ENCODE results near the gene DYNLRB1.

DYNLRB1 gene

DNA sequence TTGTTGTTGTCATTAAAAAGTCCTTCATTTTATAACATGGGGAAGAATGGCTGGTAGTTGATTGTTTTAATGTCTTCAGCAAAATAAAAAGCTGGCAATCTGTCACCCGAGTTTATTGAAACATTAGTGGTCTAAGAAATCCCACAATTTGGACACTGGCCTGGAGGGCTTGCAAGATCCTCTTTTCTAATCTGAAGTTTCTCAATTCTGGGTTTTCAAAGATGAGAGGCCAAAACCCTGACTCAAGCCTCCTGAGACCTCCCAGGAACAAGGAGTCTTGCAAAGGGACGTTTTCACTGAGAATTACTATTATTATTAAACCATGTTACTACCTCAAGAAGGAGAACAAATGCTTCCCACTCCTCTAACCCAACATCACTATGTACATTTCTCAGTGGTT lies 61.8 kb downstream of the DYNLRB1 start:
- Histone ChIP-seq H3K36me3 (ENCODE audit: control insufficient read depth, insufficient read depth, low read length) (0 out of 2 replicates have a peak, but pooled peaks cover 1% of the 10 kb centered on the region), H3K4me1 (ENCODE audit: control insufficient read depth, insufficient read depth, low read length) (no peaks in the 10 kb centered on the region), H3K27ac (ENCODE audit: low read length) (no peak overlapping the region), H3K9me3 (ENCODE audit: control insufficient read depth, insufficient read depth, low read length) (no peaks in the 10 kb centered on the region), H3K27me3 (ENCODE audit: control insufficient read depth, insufficient read depth, low read length) (no peaks in the 10 kb centered on the region), H3K4me3 (ENCODE audit: low read length) (no peak overlapping the region)
- DNase-seq (ENCODE audit: low read depth, low spot score) = no peak
- no CpG with 5 or more reads among the region's 2 CpGs for WGBS (ENCODE audit: insufficient coverage, insufficient read length)

DNA sequence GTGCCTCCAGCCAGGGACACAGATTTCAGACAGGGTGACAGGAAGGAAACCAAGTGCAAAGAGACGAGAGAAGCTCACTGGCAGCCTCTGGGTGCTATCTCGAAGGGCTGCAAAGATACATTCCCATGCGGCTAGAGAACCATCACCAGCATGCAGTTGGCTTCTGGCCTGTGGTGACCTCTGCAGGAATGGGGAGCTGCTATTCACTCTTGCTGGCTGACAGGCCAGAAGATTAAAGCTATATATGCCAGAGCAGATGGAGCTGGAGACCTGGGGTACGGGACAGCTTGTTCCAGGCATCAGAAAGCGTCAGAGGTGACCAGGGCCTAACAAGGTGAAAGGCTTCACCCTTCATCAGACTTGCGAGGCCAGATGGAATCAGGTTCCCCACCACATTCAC lies 62.3 kb downstream of the DYNLRB1 start:
- Histone ChIP-seq H3K4me3 (ENCODE audit: low read length) (no peak overlapping the region), H3K27me3 (ENCODE audit: control insufficient read depth, insufficient read depth, low read length) (no peaks in the 10 kb centered on the region), H3K27ac (ENCODE audit: low read length) (no peak overlapping the region), H3K36me3 (ENCODE audit: control insufficient read depth, insufficient read depth, low read length) (0 out of 2 replicates have a peak, but pooled peaks cover 2% of the 10 kb centered on the region), H3K9me3 (ENCODE audit: control insufficient read depth, insufficient read depth, low read length) (no peaks in the 10 kb centered on the region), H3K4me1 (ENCODE audit: control insufficient read depth, insufficient read depth, low read length) (no peaks in the 10 kb centered on the region)
- WGBS (ENCODE audit: insufficient coverage, insufficient read length) = no CpG with 5 or more reads among the region's 6 CpGs
- DNase-seq (ENCODE audit: low read depth, low spot score) = no peak

- H3K4me1 ChIP-seq (ENCODE audit: control insufficient read depth, insufficient read depth, low read length) = no peaks in the 10 kb centered on the region
- no CpG with 5 or more reads among the region's 11 CpGs for WGBS (ENCODE audit: insufficient coverage, insufficient read length)
- no peaks in the 10 kb centered on the region for H3K27me3 ChIP-seq (ENCODE audit: control insufficient read depth, insufficient read depth, low read length)
- H3K27ac ChIP-seq (ENCODE audit: low read length) = no peak overlapping the region
- no peak for DNase-seq (ENCODE audit: low read depth, low spot score)
- H3K4me3 ChIP-seq (ENCODE audit: low read length) = no peak overlapping the region
- H3K36me3 ChIP-seq (ENCODE audit: control insufficient read depth, insufficient read depth, low read length) = 0 out of 2 replicates have a peak, but pooled peaks cover 2% of the 10 kb centered on the region
- H3K9me3 ChIP-seq (ENCODE audit: control insufficient read depth, insufficient read depth, low read length) = no peaks in the 10 kb centered on the region
These were observed 63.2 kb downstream of the DYNLRB1 start for GRCh38 chr20:34579191-34579978.

- H3K27ac ChIP-seq (ENCODE audit: low read length) = no peak overlapping the region
- no peaks in the 10 kb centered on the region for H3K4me1 ChIP-seq (ENCODE audit: control insufficient read depth, insufficient read depth, low read length)
These were observed 64.0 kb downstream of the DYNLRB1 start for GRCh38 chr20:34579979-34580940.

GRCh38 chr20:34581341-34582184 lies 65.3 kb downstream of the DYNLRB1 start:
- Histone ChIP-seq H3K4me3 (ENCODE audit: low read length) (no peak overlapping the region), H3K27ac (ENCODE audit: low read length) (no peak overlapping the region), H3K36me3 (ENCODE audit: control insufficient read depth, insufficient read depth, low read length) (0 out of 2 replicates have a peak, but pooled peaks cover 2% of the 10 kb centered on the region), H3K9me3 (ENCODE audit: control insufficient read depth, insufficient read depth, low read length) (no peaks in the 10 kb centered on the region), H3K4me1 (ENCODE audit: control insufficient read depth, insufficient read depth, low read length) (no peaks in the 10 kb centered on the region), H3K27me3 (ENCODE audit: control insufficient read depth, insufficient read depth, low read length) (0 out of 2 replicates have a peak, but pooled peaks cover 1% of the 10 kb centered on the region)
- no peak for DNase-seq (ENCODE audit: low read depth, low spot score)
- WGBS (ENCODE audit: insufficient coverage, insufficient read length) = no CpG with 5 or more reads among the region's 11 CpGs

More at GRCh38 chr20:34579979-34580940, 64.0 kb downstream of the DYNLRB1 start:
- no peak for DNase-seq (ENCODE audit: low read depth, low spot score)
- Histone ChIP-seq H3K36me3 (ENCODE audit: control insufficient read depth, insufficient read depth, low read length) (0 out of 2 replicates have a peak, but pooled peaks cover 2% of the 10 kb centered on the region), H3K4me3 (ENCODE audit: low read length) (no peak overlapping the region), H3K9me3 (ENCODE audit: control insufficient read depth, insufficient read depth, low read length) (no peaks in the 10 kb centered on the region), H3K27me3 (ENCODE audit: control insufficient read depth, insufficient read depth, low read length) (no peaks in the 10 kb centered on the region)
- WGBS (ENCODE audit: insufficient coverage, insufficient read length) = no CpG with 5 or more reads among the region's 7 CpGs

- no peak overlapping the region for H3K27ac ChIP-seq (ENCODE audit: low read length)
These were observed 66.0 kb downstream of the DYNLRB1 start for GRCh38 chr20:34582221-34582620.

GRCh38 chr20:34582911-34583310 lies 66.7 kb downstream of the DYNLRB1 start:
- Histone ChIP-seq H3K27ac (ENCODE audit: low read length) (no peak overlapping the region), H3K4me1 (ENCODE audit: control insufficient read depth, insufficient read depth, low read length) (no peaks in the 10 kb centered on the region), H3K9me3 (ENCODE audit: control insufficient read depth, insufficient read depth, low read length) (no peaks in the 10 kb centered on the region), H3K36me3 (ENCODE audit: control insufficient read depth, insufficient read depth, low read length) (0 out of 2 replicates have a peak, but pooled peaks cover 2% of the 10 kb centered on the region), H3K4me3 (ENCODE audit: low read length) (no peak overlapping the region; the same call in 1 of the 2 replicates), H3K27me3 (ENCODE audit: control insufficient read depth, insufficient read depth, low read length) (0 out of 2 replicates have a peak, but pooled peaks cover 1% of the 10 kb centered on the region)
- no CpG with 5 or more reads among the region's 4 CpGs for WGBS (ENCODE audit: insufficient coverage, insufficient read length)
- DNase-seq (ENCODE audit: low read depth, low spot score) = no peak

More at GRCh38 chr20:34582221-34582620, 66.0 kb downstream of the DYNLRB1 start:
- Histone ChIP-seq H3K4me1 (ENCODE audit: control insufficient read depth, insufficient read depth, low read length) (no peaks in the 10 kb centered on the region), H3K36me3 (ENCODE audit: control insufficient read depth, insufficient read depth, low read length) (0 out of 2 replicates have a peak, but pooled peaks cover 2% of the 10 kb centered on the region), H3K27me3 (ENCODE audit: control insufficient read depth, insufficient read depth, low read length) (0 out of 2 replicates have a peak, but pooled peaks cover 1% of the 10 kb centered on the region), H3K4me3 (ENCODE audit: low read length) (no peak overlapping the region), H3K9me3 (ENCODE audit: control insufficient read depth, insufficient read depth, low read length) (no peaks in the 10 kb centered on the region)
- WGBS (ENCODE audit: insufficient coverage, insufficient read length) = no CpG with 5 or more reads among the region's 4 CpGs
- no peak for DNase-seq (ENCODE audit: low read depth, low spot score)

DNA sequence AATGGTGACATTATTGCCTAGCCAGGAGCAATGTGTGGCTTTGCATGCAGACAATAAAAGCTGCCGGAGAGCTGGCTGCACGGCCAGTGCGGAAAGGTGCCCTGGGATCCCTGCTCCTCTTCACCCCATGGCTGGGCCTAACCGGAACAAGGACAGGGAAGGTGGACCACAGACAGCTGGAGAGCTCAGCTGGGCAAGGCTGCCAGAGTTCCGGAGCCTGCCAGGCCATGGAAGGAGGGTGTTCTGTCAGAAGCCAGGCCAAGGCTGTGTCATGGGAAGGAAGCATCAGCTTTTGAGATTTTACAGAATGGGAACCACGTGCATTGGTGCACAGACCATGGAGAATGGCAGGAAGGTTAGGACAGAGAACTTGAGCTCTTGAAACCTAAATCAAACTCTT lies 67.3 kb downstream of the DYNLRB1 start:
- DNase-seq (ENCODE audit: low read depth, low spot score) = no peak
- 0 out of 2 replicates have a peak, but pooled peaks cover 2% of the 10 kb centered on the region for H3K36me3 ChIP-seq (ENCODE audit: control insufficient read depth, insufficient read depth, low read length)
- H3K27ac ChIP-seq (ENCODE audit: low read length) = no peak overlapping the region
- H3K27me3 ChIP-seq (ENCODE audit: control insufficient read depth, insufficient read depth, low read length) = 0 out of 2 replicates have a peak, but pooled peaks cover 1% of the 10 kb centered on the region
- no peaks in the 10 kb centered on the region for H3K4me1 ChIP-seq (ENCODE audit: control insufficient read depth, insufficient read depth, low read length)
- no peak overlapping the region for H3K4me3 ChIP-seq (ENCODE audit: low read length)
- WGBS (ENCODE audit: insufficient coverage, insufficient read length) = no CpG with 5 or more reads among the region's 6 CpGs
- no peaks in the 10 kb centered on the region for H3K9me3 ChIP-seq (ENCODE audit: control insufficient read depth, insufficient read depth, low read length)

DNA sequence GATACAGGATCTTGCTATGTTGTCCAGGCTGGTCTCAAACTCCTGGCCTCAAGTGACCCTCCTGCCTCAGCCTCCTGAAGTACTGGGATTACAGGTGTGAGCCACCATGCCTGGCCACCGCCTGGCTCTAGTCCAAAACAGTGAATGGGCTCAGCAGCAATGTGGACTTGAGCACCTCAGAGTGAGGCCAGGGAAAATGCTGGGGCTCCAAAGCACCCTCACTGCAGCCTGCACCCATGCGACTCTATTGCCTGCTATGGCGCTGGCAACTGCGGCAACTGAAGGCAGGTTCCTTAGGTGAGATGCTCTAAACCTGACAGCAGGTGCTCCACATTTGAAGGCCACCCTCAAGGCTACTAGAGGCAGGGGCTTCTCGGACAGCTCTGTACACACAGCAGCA lies 68.8 kb downstream of the DYNLRB1 start:
- Histone ChIP-seq H3K27me3 (ENCODE audit: control insufficient read depth, insufficient read depth, low read length) (0 out of 2 replicates have a peak, but pooled peaks cover 1% of the 10 kb centered on the region), H3K36me3 (ENCODE audit: control insufficient read depth, insufficient read depth, low read length) (0 out of 2 replicates have a peak, but pooled peaks cover 2% of the 10 kb centered on the region), H3K27ac (ENCODE audit: low read length) (no peak overlapping the region), H3K9me3 (ENCODE audit: control insufficient read depth, insufficient read depth, low read length) (no peaks in the 10 kb centered on the region), H3K4me1 (ENCODE audit: control insufficient read depth, insufficient read depth, low read length) (no peaks in the 10 kb centered on the region), H3K4me3 (ENCODE audit: low read length) (no peak overlapping the region)
- DNase-seq (ENCODE audit: low read depth, low spot score) = no peak
- WGBS (ENCODE audit: insufficient coverage, insufficient read length) = no CpG with 5 or more reads among the region's 5 CpGs
